ENCODE results near the gene RPTOR. TPM values are rescaled to one million over a fixed set of nuclear protein-coding genes. Genes with fewer than 3 reads are reported as not detected.

Gene RPTOR
- polyA plus RNA-seq, 1 donor from 2014 or later, result 8.0 TPM

DNA sequence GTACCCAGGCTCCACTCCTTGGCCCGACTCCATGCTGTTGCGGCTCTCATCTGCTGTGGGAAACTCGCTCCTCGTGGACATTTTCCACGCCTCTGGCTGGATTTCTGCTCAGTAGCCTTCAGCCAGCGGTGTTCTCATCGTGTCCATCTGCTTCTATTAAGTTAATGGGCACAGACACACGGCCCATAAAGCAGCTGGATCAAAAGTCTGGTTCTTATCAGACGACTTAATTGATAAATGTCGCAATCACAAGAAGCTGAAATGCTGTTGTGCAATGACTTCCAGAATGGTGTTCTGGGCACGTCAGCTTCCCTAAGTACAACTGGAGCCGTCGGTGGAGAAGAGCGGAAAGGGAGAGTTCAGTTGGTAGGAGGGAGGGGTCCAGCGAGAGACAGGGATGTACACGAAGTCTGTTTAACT, 235.3 kb downstream of the RPTOR start:
- Histone ChIP-seq H4K20me1 (ENCODE audit: insufficient read depth) (no peaks in the 10 kb centered on the region), H3F3A (ENCODE audit: insufficient read depth, low read length, poor library complexity, severe bottlenecking) (no peaks in the 10 kb centered on the region), H3K36me3 (ENCODE audit: insufficient read depth, low read length) (no peaks in the 10 kb centered on the region), H3K9ac (ENCODE audit: low read length) (no peak overlapping the region), H3K4me3 (ENCODE audit: low read length) (no peak overlapping the region), H3K27me3 (ENCODE audit: insufficient read depth, low read depth, low read length) (no peaks in the 10 kb centered on the region), H3K9me2 (ENCODE audit: insufficient read depth, low read length) (no peaks in the 10 kb centered on the region), H3K79me2 (replicated peaks; ENCODE audit: insufficient read depth, low read length) (no peaks in the 10 kb centered on the region), H3K9me3 (ENCODE audit: low read length) (no peaks in the 10 kb centered on the region), H3K4me2 (ENCODE audit: low read length) (no peak overlapping the region), H3K27ac (ENCODE audit: low read length) (no peak overlapping the region), H2AFZ (ENCODE audit: low read depth, low read length) (no peak overlapping the region)
- TF ChIP-seq EP300 (conservative IDR thresholded peaks at IDR 0.05; ENCODE audit: poor library complexity, severe bottlenecking) (no peak), TAF1 (IDR thresholded peaks at IDR 0.05; ENCODE audit: low read depth) (no peak), POLR2AphosphoS5 (IDR thresholded peaks at IDR 0.05) (no peak), RAD21 (conservative IDR thresholded peaks at IDR 0.05) (no peak), SMC3 (conservative IDR thresholded peaks at IDR 0.05; ENCODE audit: poor library complexity) (no peak), EZH2 (IDR thresholded peaks at IDR 0.05; ENCODE audit: borderline replicate concordance, insufficient read depth, low read length, poor library complexity, severe bottlenecking) (no peak), MXI1 (conservative IDR thresholded peaks at IDR 0.05; ENCODE audit: poor library complexity, severe bottlenecking) (no peak)
- TF ChIP-seq, protein P1, sequence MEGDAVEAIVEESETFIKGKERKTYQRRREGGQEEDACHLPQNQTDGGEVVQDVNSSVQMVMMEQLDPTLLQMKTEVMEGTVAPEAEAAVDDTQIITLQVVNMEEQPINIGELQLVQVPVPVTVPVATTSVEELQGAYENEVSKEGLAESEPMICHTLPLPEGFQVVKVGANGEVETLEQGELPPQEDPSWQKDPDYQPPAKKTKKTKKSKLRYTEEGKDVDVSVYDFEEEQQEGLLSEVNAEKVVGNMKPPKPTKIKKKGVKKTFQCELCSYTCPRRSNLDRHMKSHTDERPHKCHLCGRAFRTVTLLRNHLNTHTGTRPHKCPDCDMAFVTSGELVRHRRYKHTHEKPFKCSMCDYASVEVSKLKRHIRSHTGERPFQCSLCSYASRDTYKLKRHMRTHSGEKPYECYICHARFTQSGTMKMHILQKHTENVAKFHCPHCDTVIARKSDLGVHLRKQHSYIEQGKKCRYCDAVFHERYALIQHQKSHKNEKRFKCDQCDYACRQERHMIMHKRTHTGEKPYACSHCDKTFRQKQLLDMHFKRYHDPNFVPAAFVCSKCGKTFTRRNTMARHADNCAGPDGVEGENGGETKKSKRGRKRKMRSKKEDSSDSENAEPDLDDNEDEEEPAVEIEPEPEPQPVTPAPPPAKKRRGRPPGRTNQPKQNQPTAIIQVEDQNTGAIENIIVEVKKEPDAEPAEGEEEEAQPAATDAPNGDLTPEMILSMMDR (IDR thresholded peaks at IDR 0.05; ENCODE audit: poor library complexity, severe bottlenecking), result no peak
- TF ChIP-seq, protein P2, sequence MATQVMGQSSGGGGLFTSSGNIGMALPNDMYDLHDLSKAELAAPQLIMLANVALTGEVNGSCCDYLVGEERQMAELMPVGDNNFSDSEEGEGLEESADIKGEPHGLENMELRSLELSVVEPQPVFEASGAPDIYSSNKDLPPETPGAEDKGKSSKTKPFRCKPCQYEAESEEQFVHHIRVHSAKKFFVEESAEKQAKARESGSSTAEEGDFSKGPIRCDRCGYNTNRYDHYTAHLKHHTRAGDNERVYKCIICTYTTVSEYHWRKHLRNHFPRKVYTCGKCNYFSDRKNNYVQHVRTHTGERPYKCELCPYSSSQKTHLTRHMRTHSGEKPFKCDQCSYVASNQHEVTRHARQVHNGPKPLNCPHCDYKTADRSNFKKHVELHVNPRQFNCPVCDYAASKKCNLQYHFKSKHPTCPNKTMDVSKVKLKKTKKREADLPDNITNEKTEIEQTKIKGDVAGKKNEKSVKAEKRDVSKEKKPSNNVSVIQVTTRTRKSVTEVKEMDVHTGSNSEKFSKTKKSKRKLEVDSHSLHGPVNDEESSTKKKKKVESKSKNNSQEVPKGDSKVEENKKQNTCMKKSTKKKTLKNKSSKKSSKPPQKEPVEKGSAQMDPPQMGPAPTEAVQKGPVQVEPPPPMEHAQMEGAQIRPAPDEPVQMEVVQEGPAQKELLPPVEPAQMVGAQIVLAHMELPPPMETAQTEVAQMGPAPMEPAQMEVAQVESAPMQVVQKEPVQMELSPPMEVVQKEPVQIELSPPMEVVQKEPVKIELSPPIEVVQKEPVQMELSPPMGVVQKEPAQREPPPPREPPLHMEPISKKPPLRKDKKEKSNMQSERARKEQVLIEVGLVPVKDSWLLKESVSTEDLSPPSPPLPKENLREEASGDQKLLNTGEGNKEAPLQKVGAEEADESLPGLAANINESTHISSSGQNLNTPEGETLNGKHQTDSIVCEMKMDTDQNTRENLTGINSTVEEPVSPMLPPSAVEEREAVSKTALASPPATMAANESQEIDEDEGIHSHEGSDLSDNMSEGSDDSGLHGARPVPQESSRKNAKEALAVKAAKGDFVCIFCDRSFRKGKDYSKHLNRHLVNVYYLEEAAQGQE (IDR thresholded peaks at IDR 0.05; ENCODE audit: borderline replicate concordance), result no peak

DNA sequence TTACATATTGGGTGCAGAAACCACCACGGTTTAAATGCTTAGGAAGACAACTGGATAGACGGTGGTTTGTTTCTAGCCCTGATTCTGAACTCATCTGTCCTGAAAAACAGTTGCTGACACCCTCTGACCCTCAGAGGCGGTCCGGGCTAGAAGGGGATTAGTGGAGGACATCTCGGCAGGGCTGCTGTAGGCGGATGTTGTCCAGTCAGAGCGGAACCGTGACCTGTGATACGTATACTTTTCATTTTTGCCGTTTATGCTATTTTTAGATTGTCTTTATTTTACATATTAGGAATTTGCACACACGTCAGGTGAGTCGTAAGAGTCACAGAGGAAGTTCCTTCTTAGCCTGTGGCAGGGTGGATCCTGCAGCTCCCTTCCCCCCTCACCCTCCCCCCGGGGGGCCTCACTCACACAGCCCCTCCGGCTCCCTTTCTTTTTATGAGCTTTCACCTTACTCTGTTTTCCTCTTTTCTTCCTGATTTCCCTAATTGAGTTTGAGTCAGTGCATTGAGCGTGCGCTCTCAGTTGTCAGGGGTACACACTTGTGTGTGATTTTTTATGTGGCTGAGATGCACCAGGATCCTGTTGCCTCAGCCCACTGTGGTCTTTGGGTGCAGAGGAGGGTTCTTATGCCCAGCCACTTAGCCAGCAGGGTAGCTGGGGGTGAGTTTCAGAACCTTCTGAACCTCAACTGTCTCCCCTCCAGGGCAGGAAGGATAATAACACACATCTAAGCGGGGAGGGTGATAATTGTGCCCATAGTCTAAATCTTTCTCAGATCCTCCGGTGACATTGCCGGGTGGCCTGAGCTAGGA, 236.0 kb downstream of the RPTOR start:
- H3K9me3 ChIP-seq (ENCODE audit: low read length), result no peaks in the 10 kb centered on the region
- H3K27ac ChIP-seq (ENCODE audit: low read length), result no peak overlapping the region
- no peaks in the 10 kb centered on the region for H3F3A ChIP-seq (ENCODE audit: insufficient read depth, low read length, poor library complexity, severe bottlenecking)
- no peaks in the 10 kb centered on the region for H3K79me2 ChIP-seq (replicated peaks; ENCODE audit: insufficient read depth, low read length)
- no peaks in the 10 kb centered on the region for H4K20me1 ChIP-seq (ENCODE audit: insufficient read depth)
- H3K4me2 ChIP-seq (ENCODE audit: low read length), result no peak overlapping the region
- no peak overlapping the region for H3K4me3 ChIP-seq (ENCODE audit: low read length)
- no peaks in the 10 kb centered on the region for H3K36me3 ChIP-seq (ENCODE audit: insufficient read depth, low read length)
- TF ChIP-seq SMC3 (conservative IDR thresholded peaks at IDR 0.05; ENCODE audit: poor library complexity) (no peak), EP300 (conservative IDR thresholded peaks at IDR 0.05; ENCODE audit: poor library complexity, severe bottlenecking) (no peak), MXI1 (conservative IDR thresholded peaks at IDR 0.05; ENCODE audit: poor library complexity, severe bottlenecking) (no peak), POLR2AphosphoS5 (IDR thresholded peaks at IDR 0.05) (no peak), EZH2 (IDR thresholded peaks at IDR 0.05; ENCODE audit: borderline replicate concordance, insufficient read depth, low read length, poor library complexity, severe bottlenecking) (no peak), RAD21 (conservative IDR thresholded peaks at IDR 0.05) (no peak), TAF1 (IDR thresholded peaks at IDR 0.05; ENCODE audit: low read depth) (no peak)
- TF ChIP-seq, protein P2 (IDR thresholded peaks at IDR 0.05; ENCODE audit: borderline replicate concordance), result no peak
- TF ChIP-seq, protein P1 (IDR thresholded peaks at IDR 0.05; ENCODE audit: poor library complexity, severe bottlenecking), result no peak
- H3K27me3 ChIP-seq (ENCODE audit: insufficient read depth, low read depth, low read length), result no peaks in the 10 kb centered on the region
- H2AFZ ChIP-seq (ENCODE audit: low read depth, low read length), result no peak overlapping the region
- H3K9me2 ChIP-seq (ENCODE audit: insufficient read depth, low read length), result no peaks in the 10 kb centered on the region
- no peak overlapping the region for H3K9ac ChIP-seq (ENCODE audit: low read length)
